Pancreas (tissue), 10 donors: Measurements from ENCODE around the gene ZNF653. TPM values are rescaled to one million over a fixed set of nuclear protein-coding genes. Genes with fewer than 3 reads are reported as not detected.
"Not testable (repeated sequence)": the region's sequence is repeated elsewhere in the genome, so short reads cannot be mapped to it uniquely, and the experiment has no call there.

Source experiments
- ATAC-seq, 4 donors: fragments of 200-7000 bp; cut with Tn5 transposase; one replicate each; pipeline versions ENCODE4 v1.8.0 to v1.9.1; 2020; ENCODE audit warnings: mild to moderate bottlenecking in 4 of 4, moderate library complexity in 4 of 4
- DNase-seq, 6 donors: peaks; one replicate each; pipeline ENCODE4 v3.0.0-alpha.2; 2020
- FAIRE-seq: peaks from 2 replicates; lab custom pipeline; 2012; peaks lifted over from hg19 to GRCh38; lab: Jason Lieb, UNC
- H3K27ac ChIP-seq, 4 donors: fragments of 200-600 bp; sonication (generic); 1 replicate in 3 of 4; 2 replicates in 1 of 4; pipeline versions ENCODE4 v1.5.0 to v1.8.0; 2020
- H3K27me3 ChIP-seq, 4 donors: fragments of 200-600 bp; one replicate each; pipeline ENCODE4 v1.8.0; 2021
- H3K36me3 ChIP-seq, 3 donors: fragments of 200-600 bp; sonication (generic) in 1 of 3; one replicate each; pipeline versions ENCODE4 v1.5.0 to v1.8.0; 2020 to 2021
- H3K4me1 ChIP-seq, 3 donors: fragments of 200-600 bp; one replicate each; pipeline ENCODE4 v1.8.0; 2021
- H3K4me3 ChIP-seq, 4 donors: fragments of 200-600 bp; sonication (generic) in 2 of 4; one replicate each; pipeline versions ENCODE4 v1.5.0 to v1.8.0; 2020 to 2021
- H3K9me3 ChIP-seq, 4 donors: fragments of 200-600 bp; one replicate each; pipeline ENCODE4 v1.8.0; 2021
- WGBS, 2 donors: extraction: QIAGEN DNeasy Blood & Tissue Kit; methylation state at CpG; one replicate each; pipeline ENCODE4 v1.1.7; 2013; 5-methylcytosine and 5-hydroxymethylcytosine counted together
- intact Hi-C, 3 donors: fragments of 100-400 bp; cut with DNase I; formaldehyde crosslinking; loops; one replicate each; pipeline versions ENCODE4 v1.11.1 to v1.14.2; 2022
- polyA plus RNA-seq, 2 donors: library from polyadenylated mRNA; stranded (reverse); fragments of 200-250 nt; gene quantifications; one replicate each; pipeline ENCODE4 v1.2.3, GENCODE V29; 2013
- total RNA-seq, 6 donors: library from RNA; stranded (reverse); fragmentation: NEBNext Ultra II Directional in 4 of 6; extraction: Animal tissue kit (Norgen Biotek cat#: 25700) in 4 of 6; gene quantifications; one replicate each; pipeline versions ENCODE4 v1.2.1 to v1.2.4, GENCODE V29; 2021 to 2023
- TF ChIP-seq, protein P1 (sequence below), 4 donors: fragments of 200-600 bp; sonication (generic) in 3 of 4; IDR thresholded peaks; one replicate each; pipeline versions ENCODE4 v1.5.0 to v1.8.0; 2021; ENCODE audit warnings: antibody characterized with exemption in 4 of 4
- donor health status: healthy with polysubstance abuse.
- donor health status: DM: no; HTN: no; CAD: no; lungs with moderate emphysema.
- donor health status: DM: no; HTN: no; CAD: no.
- donor health status: control.
- donor health status: control.
- donor health status: Bipolar disorder and iron deficiency.
- donor health status: DM: yes; HTN: yes; CAD: no.
- donor health status: DM: no; HTN: no; CAD: no.
- donor health status: DM: no; HTN: no; CAD: no.
- donor health status: DM: yes; HTN: yes; CAD: no.

Gene ZNF653
- total and polyA plus RNA-seq, 8 donors: 4.5 to 25.6 (median 6.0) TPM

DNA sequence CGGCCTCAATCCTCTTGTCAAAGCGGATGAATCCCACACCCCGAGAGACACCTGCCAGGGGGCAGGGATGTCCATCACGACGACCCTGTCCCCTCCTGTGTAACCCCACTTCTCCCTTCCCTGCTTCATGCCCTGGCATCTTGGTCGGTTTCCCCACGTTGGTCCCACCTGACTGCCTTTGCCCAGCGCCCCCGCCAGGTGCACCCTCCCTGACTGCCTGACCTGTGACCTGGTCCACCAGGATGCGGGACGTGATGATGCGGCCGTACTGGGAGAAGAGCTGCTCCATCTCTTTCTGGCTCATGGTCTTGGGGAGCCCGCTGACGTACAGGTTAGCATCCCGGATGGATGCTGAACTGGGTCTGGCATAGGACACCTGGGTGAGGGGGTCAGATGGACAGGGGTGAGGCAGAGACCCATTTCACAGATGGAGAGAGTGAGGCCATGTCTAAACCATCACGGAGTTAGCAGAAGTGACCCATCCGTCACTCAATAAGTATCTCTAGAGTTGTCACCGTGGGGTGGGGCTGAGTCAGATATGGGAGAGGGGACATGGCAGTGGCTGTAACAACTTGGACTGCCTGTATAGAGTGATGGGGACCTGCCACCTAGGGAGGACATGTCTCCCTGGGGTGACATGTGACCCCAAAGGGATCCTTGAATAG, 47.3 kb downstream of the ZNF653 start:
- Histone ChIP-seq H3K4me3 (no peak overlapping the region), H3K27ac (no peak overlapping the region), H3K4me1 (no peaks in the 10 kb centered on the region), H3K36me3 (no peaks in the 10 kb centered on the region), H3K27me3 (no peaks in the 10 kb centered on the region), H3K9me3 (no peaks in the 10 kb centered on the region)
- TF ChIP-seq, protein P1, sequence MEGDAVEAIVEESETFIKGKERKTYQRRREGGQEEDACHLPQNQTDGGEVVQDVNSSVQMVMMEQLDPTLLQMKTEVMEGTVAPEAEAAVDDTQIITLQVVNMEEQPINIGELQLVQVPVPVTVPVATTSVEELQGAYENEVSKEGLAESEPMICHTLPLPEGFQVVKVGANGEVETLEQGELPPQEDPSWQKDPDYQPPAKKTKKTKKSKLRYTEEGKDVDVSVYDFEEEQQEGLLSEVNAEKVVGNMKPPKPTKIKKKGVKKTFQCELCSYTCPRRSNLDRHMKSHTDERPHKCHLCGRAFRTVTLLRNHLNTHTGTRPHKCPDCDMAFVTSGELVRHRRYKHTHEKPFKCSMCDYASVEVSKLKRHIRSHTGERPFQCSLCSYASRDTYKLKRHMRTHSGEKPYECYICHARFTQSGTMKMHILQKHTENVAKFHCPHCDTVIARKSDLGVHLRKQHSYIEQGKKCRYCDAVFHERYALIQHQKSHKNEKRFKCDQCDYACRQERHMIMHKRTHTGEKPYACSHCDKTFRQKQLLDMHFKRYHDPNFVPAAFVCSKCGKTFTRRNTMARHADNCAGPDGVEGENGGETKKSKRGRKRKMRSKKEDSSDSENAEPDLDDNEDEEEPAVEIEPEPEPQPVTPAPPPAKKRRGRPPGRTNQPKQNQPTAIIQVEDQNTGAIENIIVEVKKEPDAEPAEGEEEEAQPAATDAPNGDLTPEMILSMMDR (IDR thresholded peaks at IDR 0.05): no peak
- intact Hi-C loops: no loop called here
- FAIRE-seq (no peak), DNase-seq (no peak), ATAC-seq (no peak)
- 70 to 77% methylated on average over 19 of the region's 19 CpGs for WGBS, 2 donors

DNA sequence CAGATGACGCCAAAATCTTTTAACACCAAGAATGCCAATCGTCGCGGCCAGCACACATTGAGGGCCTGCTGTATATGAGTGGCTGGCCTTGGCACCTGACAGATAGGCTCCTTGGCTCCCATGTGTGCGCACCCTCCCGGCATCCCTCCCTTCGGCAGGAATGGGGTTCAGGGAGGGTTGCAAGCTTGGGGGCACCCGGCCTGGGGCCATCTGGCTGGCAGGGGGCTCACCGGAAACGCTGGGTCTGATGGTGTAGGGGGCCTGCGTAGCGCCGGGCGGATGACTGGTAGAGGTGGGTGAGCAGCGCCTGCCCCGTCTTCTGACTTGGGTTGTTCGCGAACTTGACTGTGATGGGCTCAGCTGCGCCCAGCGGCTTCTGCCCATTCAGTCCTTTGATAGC, 47.8 kb downstream of the ZNF653 start:
- FAIRE-seq (no peak), ATAC-seq (no peak), DNase-seq (no peak)
- H3K27me3 ChIP-seq: no peaks in the 10 kb centered on the region
- intact Hi-C loops: no loop called here
- 74 to 77% methylated on average over 20 of the region's 20 CpGs for WGBS, 2 donors
- no peak overlapping the region for H3K27ac ChIP-seq
- TF ChIP-seq, protein P1 (IDR thresholded peaks at IDR 0.05): no peak
- no peaks in the 10 kb centered on the region for H3K9me3 ChIP-seq
- no peak overlapping the region for H3K4me3 ChIP-seq
- no peaks in the 10 kb centered on the region for H3K36me3 ChIP-seq
- no peaks in the 10 kb centered on the region for H3K4me1 ChIP-seq

GRCh38 chr19:11457115-11457514, 48.5 kb downstream of the ZNF653 start:
- Histone ChIP-seq H3K27me3 (no peaks in the 10 kb centered on the region), H3K9me3 (no peaks in the 10 kb centered on the region), H3K27ac (no peak overlapping the region), H3K4me1 (no peaks in the 10 kb centered on the region), H3K36me3 (no peaks in the 10 kb centered on the region), H3K4me3 (no peak overlapping the region)
- FAIRE-seq (no peak), DNase-seq (no peak), ATAC-seq (peak in 1 of 4 donors; percentile 20)
- intact Hi-C loops: no loop called here
- TF ChIP-seq, protein P1 (IDR thresholded peaks at IDR 0.05): no peak
- 21 to 30% methylated on average over 14 to 18 of the region's 18 CpGs for WGBS, 2 donors

DNA sequence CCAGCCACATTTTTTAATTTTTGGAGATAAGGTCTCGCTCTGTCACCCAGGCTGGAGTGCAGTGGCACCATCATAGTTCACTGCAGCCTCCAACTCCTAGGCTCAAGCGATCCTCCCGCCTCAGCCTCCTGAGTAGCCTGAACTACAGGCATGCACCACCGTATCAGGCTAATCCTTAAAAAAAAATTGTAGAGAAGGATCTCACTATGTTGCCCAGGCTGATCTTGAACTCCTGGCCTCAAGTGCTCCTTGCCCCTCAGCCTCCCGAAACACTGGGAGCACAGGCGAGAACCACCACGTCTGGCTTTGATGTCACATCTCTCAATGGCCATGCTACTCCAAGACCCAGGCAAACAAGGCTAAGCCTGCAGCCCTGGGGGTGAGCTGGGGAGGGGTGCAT, 49.0 kb downstream of the ZNF653 start:
- Histone ChIP-seq H3K36me3 (no peaks in the 10 kb centered on the region), H3K9me3 (no peaks in the 10 kb centered on the region), H3K4me1 (no peaks in the 10 kb centered on the region), H3K27me3 (no peaks in the 10 kb centered on the region), H3K27ac (no peak overlapping the region), H3K4me3 (no peak overlapping the region)
- DNase-seq (no peak), FAIRE-seq (no peak), ATAC-seq (no peak)
- intact Hi-C loops: no loop called here
- TF ChIP-seq, protein P1 (IDR thresholded peaks at IDR 0.05): no peak
- WGBS, 2 donors: 88 to 92% methylated on average over 7 of the region's 7 CpGs

GRCh38 chr19:11455233-11455554, 50.4 kb downstream of the ZNF653 start:
- ATAC-seq, FAIRE-seq, H3K4me3 ChIP-seq, H3K27me3 ChIP-seq, H3K36me3 ChIP-seq, DNase-seq, H3K27ac ChIP-seq, intact Hi-C loops, H3K9me3 ChIP-seq, H3K4me1 ChIP-seq: not testable (repeated sequence)
- 80 to 86% methylated on average over 9 of the region's 9 CpGs for WGBS, 2 donors
